Spleen (tissue), 7 donors: ENCODE measurements around the gene TDRD3.

Experiments used
- CTCF ChIP-seq, 11 experiments: fragments of 200-600 bp in 7 of 11; fragments of 450-650 bp in 4 of 11; sonication (generic) in 4 of 11; IDR thresholded peaks in 8 of 11; conservative IDR thresholded peaks in 3 of 11; 1 replicate in 7 of 11; 2 replicates in 4 of 11; pipeline versions ENCODE4 v1.4.0 to v1.8.0; 2016 to 2021; ENCODE audit warnings: antibody characterized with exemption in 11 of 11, inconsistent platforms in 4 of 11, mild to moderate bottlenecking in 1 of 11
- POLR2A ChIP-seq, 3 donors: fragments of 450-650 bp; IDR thresholded peaks; one replicate each; pipeline ENCODE4 v1.5.1; 2017; ENCODE audit warnings: antibody characterized with exemption in 3 of 3, mild to moderate bottlenecking in 1 of 3
- POLR2AphosphoS5 ChIP-seq, 3 donors: sonication (generic); formaldehyde crosslinking; IDR thresholded peaks; one replicate each; pipeline ENCODE4 v1.5.1; 2017; ENCODE audit warnings: antibody characterized with exemption in 3 of 3
- donor health status: DM: no; HTN: no; CAD: no; lungs with moderate emphysema.
- donor health status: DM: no; HTN: no; CAD: no.
- donor health status: DM: no; HTN: no; CAD: no.

GRCh38 chr13:60463787-60464186 is 66.8 kb downstream of the TDRD3 start:
- TF ChIP-seq POLR2AphosphoS5 (IDR thresholded peaks at IDR 0.05) (no peak), CTCF (IDR thresholded peaks at IDR 0.05 in 8 of 11, conservative IDR thresholded peaks at IDR 0.05 in 3 of 11) (no peak), POLR2A (IDR thresholded peaks at IDR 0.05) (no peak)
